ENCODE measurements around the gene NLGN4X. TPM values are rescaled to one million over a fixed set of nuclear protein-coding genes. Genes with fewer than 3 reads are reported as not detected.

The NLGN4X gene
- total RNA-seq, 1 donor from 2014 or later: 4.2 TPM

- Histone ChIP-seq H3K36me3 (no peaks in the 10 kb centered on the region), H3K4me3 (no peak overlapping the region), H3K4me1 (no peaks in the 10 kb centered on the region), H3K9me3 (no peaks in the 10 kb centered on the region), H3K27ac (no peak overlapping the region), H3K27me3 (no peaks in the 10 kb centered on the region)
- TF ChIP-seq, protein P1, sequence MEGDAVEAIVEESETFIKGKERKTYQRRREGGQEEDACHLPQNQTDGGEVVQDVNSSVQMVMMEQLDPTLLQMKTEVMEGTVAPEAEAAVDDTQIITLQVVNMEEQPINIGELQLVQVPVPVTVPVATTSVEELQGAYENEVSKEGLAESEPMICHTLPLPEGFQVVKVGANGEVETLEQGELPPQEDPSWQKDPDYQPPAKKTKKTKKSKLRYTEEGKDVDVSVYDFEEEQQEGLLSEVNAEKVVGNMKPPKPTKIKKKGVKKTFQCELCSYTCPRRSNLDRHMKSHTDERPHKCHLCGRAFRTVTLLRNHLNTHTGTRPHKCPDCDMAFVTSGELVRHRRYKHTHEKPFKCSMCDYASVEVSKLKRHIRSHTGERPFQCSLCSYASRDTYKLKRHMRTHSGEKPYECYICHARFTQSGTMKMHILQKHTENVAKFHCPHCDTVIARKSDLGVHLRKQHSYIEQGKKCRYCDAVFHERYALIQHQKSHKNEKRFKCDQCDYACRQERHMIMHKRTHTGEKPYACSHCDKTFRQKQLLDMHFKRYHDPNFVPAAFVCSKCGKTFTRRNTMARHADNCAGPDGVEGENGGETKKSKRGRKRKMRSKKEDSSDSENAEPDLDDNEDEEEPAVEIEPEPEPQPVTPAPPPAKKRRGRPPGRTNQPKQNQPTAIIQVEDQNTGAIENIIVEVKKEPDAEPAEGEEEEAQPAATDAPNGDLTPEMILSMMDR (IDR thresholded peaks at IDR 0.05): no peak
- no peak for ATAC-seq
- intact Hi-C loops (cut with DNase I): no loop called here
- DNase-seq: no peak
These were observed 43.7 kb downstream of the NLGN4X start for GRCh38 chrX:6184900-6185515.

- ATAC-seq (no peak), DNase-seq (no peak)
- Histone ChIP-seq H3K36me3 (no peaks in the 10 kb centered on the region), H3K4me1 (no peaks in the 10 kb centered on the region), H3K4me3 (no peak overlapping the region), H3K9me3 (no peaks in the 10 kb centered on the region), H3K27me3 (no peaks in the 10 kb centered on the region), H3K27ac (no peak overlapping the region)
- TF ChIP-seq, protein P1 (IDR thresholded peaks at IDR 0.05): no peak
- intact Hi-C loops (cut with DNase I): no loop called here
These were observed 52.8 kb downstream of the NLGN4X start for GRCh38 chrX:6175914-6176313.

DNA sequence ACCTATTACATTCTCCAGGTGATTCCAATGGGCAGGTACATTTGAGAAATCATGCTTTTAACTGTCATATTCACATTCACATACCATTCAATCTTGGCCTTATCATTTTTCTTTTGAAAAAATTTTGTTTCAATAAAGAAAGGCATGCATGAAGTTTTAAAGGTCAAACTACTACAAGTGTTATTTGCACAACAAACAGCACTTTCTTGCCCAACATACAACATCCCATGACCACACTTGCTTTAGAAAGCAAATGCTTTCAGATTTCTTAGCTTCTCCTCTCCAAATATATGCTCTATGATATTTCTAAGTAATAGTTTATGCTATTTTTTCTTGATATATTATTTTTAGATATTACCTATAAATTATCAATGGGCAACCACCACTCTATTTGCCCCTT, 58.2 kb downstream of the NLGN4X start:
- Histone ChIP-seq H3K4me1 (no peaks in the 10 kb centered on the region), H3K4me3 (no peak overlapping the region), H3K27ac (no peak overlapping the region), H3K27me3 (no peaks in the 10 kb centered on the region), H3K9me3 (no peaks in the 10 kb centered on the region), H3K36me3 (no peaks in the 10 kb centered on the region)
- TF ChIP-seq, protein P1 (IDR thresholded peaks at IDR 0.05): no peak
- DNase-seq (no peak), ATAC-seq (no peak)
- intact Hi-C loops (cut with DNase I): no loop called here

DNA sequence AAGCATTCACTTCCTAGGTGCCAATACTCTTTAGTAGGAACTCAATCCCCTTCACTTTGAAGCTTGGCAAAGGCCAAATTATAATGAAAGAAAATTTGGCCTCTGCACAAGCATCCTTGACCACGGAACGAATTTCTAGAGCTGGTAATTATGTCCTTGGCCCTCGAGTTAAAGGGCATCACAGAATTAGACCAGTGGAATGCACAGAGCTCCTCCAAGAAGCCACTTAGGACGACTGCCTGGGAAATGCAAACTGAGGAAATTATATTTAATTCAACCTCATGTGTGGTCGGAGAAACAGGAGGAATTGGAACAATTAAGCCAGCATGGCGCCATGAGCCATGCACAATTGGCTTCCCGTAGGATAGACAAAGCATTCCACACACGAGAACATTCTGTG, 59.3 kb downstream of the NLGN4X start:
- Histone ChIP-seq H3K9me3 (no peaks in the 10 kb centered on the region), H3K4me3 (no peak overlapping the region), H3K27me3 (no peaks in the 10 kb centered on the region), H3K4me1 (no peaks in the 10 kb centered on the region), H3K36me3 (no peaks in the 10 kb centered on the region), H3K27ac (no peak overlapping the region)
- intact Hi-C loops (cut with DNase I): no loop called here
- TF ChIP-seq, protein P1 (IDR thresholded peaks at IDR 0.05): no peak
- DNase-seq: no peak
- ATAC-seq: no peak

DNA sequence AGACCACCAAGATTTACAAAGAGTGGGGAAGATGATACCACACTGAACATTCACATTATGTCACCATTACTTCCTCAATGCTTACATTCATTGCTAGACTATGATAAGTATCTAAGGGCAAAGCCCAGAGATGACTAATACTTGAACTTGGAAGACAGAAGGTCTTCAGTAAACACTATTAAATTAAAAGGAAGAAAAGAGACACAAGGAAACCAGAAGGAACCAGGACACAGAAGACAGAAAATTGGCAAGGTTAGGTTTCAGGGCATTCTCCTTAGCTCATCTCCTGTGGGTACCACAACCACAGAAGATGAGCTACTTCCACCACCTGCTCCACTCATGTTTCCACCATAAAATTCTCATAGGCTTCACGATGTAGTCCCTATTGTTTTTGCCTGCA, 64.9 kb downstream of the NLGN4X start:
- TF ChIP-seq, protein P1 (IDR thresholded peaks at IDR 0.05): no peak
- Histone ChIP-seq H3K4me1 (no peaks in the 10 kb centered on the region), H3K27me3 (no peaks in the 10 kb centered on the region), H3K9me3 (no peaks in the 10 kb centered on the region), H3K27ac (no peak overlapping the region), H3K4me3 (no peak overlapping the region), H3K36me3 (no peaks in the 10 kb centered on the region)
- intact Hi-C loops (cut with DNase I): no loop called here
- ATAC-seq: no peak
- DNase-seq: no peak

GRCh38 chrX:6159468-6159867, 69.2 kb downstream of the NLGN4X start:
- H3K9me3 ChIP-seq: no peaks in the 10 kb centered on the region
- H3K27ac ChIP-seq: no peak overlapping the region
- TF ChIP-seq, protein P1 (IDR thresholded peaks at IDR 0.05): no peak
- H3K4me3 ChIP-seq: no peak overlapping the region
- H3K27me3 ChIP-seq: no peaks in the 10 kb centered on the region
- ATAC-seq (no peak), DNase-seq (no peak)
- intact Hi-C loops (cut with DNase I): no loop called here
- H3K36me3 ChIP-seq: no peaks in the 10 kb centered on the region
- H3K4me1 ChIP-seq: no peaks in the 10 kb centered on the region
